Measurements from ENCODE around the gene OR51B6.
"Not testable (repeated sequence)": the region's sequence is repeated elsewhere in the genome, so short reads cannot be mapped to it uniquely, and the experiment has no call there.

OR51B6 gene

GRCh38 chr11:5336331-5336730 is 15.0 kb upstream of the OR51B6 start:
- no peak overlapping the region for H3K9ac ChIP-seq (ENCODE audit: low read depth in 1 of 2, low read length in 2 of 2)
- no peaks in the 10 kb centered on the region for H3K36me3 ChIP-seq (ENCODE audit: control insufficient read depth in 2 of 2, insufficient read depth in 2 of 2, low read length in 2 of 2)
- no peak overlapping the region for H3K27ac ChIP-seq (ENCODE audit: low read depth in 2 of 2, low read length in 2 of 2)
- H3K4me3 ChIP-seq (ENCODE audit: low read length in 2 of 2): no peak overlapping the region
- H3K9me3 ChIP-seq (ENCODE audit: control insufficient read depth in 2 of 2, low read length in 2 of 2): no peaks in the 10 kb centered on the region
- no peaks in the 10 kb centered on the region for H3K27me3 ChIP-seq (ENCODE audit: control insufficient read depth in 2 of 2, insufficient read depth in 2 of 2, low read length in 2 of 2)
- H3K4me1 ChIP-seq (ENCODE audit: control insufficient read depth in 2 of 2, insufficient read depth in 2 of 2, low read length in 2 of 2): no peaks in the 10 kb centered on the region

DNA sequence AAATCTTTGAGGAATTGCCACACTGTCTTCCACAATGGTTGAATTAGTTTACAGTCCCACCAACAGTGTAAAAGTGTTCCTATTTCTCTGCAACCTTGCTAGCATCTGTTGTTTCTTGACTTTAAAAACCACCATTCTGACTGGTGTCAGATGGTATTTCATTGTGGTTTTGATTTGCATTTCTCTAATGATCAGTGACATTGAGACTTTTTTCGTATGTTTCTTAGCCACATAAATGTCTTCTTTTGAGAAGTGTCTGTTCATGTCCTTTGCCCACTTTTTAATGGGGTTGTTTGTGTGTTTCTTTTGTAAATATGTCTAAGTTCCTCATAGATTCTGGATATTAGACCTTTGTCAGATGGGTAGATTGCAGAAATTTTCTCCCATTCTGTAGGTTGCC is 14.1 kb upstream of the OR51B6 start:
- not testable (repeated sequence) for H3K36me3 ChIP-seq (ENCODE audit: control insufficient read depth in 2 of 2, insufficient read depth in 2 of 2, low read length in 2 of 2); H3K27ac ChIP-seq (ENCODE audit: low read depth in 2 of 2, low read length in 2 of 2); H3K27me3 ChIP-seq (ENCODE audit: control insufficient read depth in 2 of 2, insufficient read depth in 2 of 2, low read length in 2 of 2); H3K4me3 ChIP-seq (ENCODE audit: low read length in 2 of 2); H3K4me1 ChIP-seq (ENCODE audit: control insufficient read depth in 2 of 2, insufficient read depth in 2 of 2, low read length in 2 of 2); H3K9me3 ChIP-seq (ENCODE audit: control insufficient read depth in 2 of 2, low read length in 2 of 2); H3K9ac ChIP-seq (ENCODE audit: low read depth in 1 of 2, low read length in 2 of 2)

DNA sequence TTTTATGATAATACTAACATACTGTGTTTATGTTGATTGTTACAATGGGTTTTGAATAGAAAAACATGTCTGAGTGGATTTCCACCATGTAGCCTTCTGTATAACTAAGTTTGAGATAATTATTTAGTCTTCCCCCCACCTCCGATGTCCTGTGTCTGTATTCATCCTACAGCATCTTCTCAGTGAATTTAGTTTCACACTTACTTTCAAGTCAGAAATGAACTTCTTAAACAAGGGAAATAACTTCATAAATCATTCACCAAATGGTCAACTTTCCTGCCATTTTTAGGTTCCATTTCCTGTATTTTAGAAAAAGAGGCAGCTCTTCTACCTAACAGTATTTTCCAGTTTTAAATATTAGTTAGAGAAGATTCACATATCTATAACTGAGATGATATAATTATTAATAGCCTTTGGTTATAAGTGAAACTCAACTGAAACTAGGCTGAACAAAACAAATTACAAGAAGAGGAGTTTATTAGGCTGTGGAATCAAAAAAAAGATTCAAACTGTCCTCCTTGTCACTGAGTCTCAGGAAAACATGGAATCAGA is 11.5 kb upstream of the OR51B6 start:
- Histone ChIP-seq H3K9me3 (ENCODE audit: control insufficient read depth in 2 of 2, low read length in 2 of 2) (no peaks in the 10 kb centered on the region), H3K27me3 (ENCODE audit: control insufficient read depth in 2 of 2, insufficient read depth in 2 of 2, low read length in 2 of 2) (no peaks in the 10 kb centered on the region), H3K27ac (ENCODE audit: low read depth in 2 of 2, low read length in 2 of 2) (no peak overlapping the region), H3K9ac (ENCODE audit: low read depth in 1 of 2, low read length in 2 of 2) (no peak overlapping the region), H3K4me1 (ENCODE audit: control insufficient read depth in 2 of 2, insufficient read depth in 2 of 2, low read length in 2 of 2) (no peaks in the 10 kb centered on the region), H3K4me3 (ENCODE audit: low read length in 2 of 2) (no peak overlapping the region), H3K36me3 (ENCODE audit: control insufficient read depth in 2 of 2, insufficient read depth in 2 of 2, low read length in 2 of 2) (no peaks in the 10 kb centered on the region)

DNA sequence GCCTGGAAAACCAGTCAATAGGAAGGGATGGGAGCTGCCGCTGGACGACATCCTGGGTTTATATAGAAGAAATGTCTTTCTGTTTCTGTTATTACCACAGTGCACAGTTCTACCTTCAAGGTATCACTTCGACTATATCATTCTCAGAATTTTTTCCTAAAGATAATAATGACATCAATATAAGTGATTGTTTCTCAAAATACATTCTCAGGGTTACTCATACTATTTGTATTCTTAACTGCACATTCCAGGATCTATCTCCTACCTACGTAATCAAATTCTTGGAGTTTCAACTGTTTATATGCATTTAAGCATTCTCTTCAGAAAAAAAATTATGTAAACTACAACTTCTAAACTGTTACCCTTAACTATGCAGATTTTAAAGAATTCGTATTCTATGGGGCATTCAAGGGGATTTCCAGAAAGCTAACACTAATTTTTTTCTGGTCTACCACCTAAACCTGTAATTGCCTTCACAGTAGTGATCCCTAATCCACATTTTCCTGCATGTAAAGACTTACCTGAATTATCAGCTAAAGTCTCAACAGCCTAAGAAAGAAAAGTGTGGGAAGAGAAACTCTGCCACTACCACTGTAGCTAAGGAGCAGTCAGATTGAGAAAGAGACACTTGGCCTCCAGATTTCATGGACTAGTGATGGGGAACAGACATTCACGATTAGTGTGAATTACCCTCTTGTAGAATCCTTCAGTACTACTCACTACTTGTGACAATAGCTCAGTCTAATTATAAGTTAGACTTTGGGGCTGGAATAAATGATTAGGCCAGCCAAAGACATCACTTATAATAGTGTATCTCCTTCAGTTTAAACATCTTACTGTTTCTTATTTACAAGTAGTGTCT is 7.6 kb upstream of the OR51B6 start, which contains the start of gene OR51B5:
TSS of gene OR51B5 (minus strand) at position 51 of the 862 bp plus-strand sequence. CDS start at position 51, 0 bp downstream.
- Histone ChIP-seq H3K27ac (ENCODE audit: low read depth in 2 of 2, low read length in 2 of 2) (no peak within 1 kb of the TSS), H3K4me1 (ENCODE audit: control insufficient read depth in 2 of 2, insufficient read depth in 2 of 2, low read length in 2 of 2) (no peaks in the 10 kb centered on the region), H3K27me3 (ENCODE audit: control insufficient read depth in 2 of 2, insufficient read depth in 2 of 2, low read length in 2 of 2) (no peaks in the 10 kb centered on the region), H3K36me3 (ENCODE audit: control insufficient read depth in 2 of 2, insufficient read depth in 2 of 2, low read length in 2 of 2) (no peaks in the 10 kb centered on the region), H3K9ac (ENCODE audit: low read depth in 1 of 2, low read length in 2 of 2) (no peak within 1 kb of the TSS), H3K9me3 (ENCODE audit: control insufficient read depth in 2 of 2, low read length in 2 of 2) (no peaks in the 10 kb centered on the region), H3K4me3 (ENCODE audit: low read length in 2 of 2) (no peak within 1 kb of the TSS)

GRCh38 chr11:5345831-5346230 is 5.5 kb upstream of the OR51B6 start:
- H3K27ac ChIP-seq (ENCODE audit: low read depth in 2 of 2, low read length in 2 of 2): no peak overlapping the region

GRCh38 chr11:5348551-5349194 is 2.6 kb upstream of the OR51B6 start:
- no peak overlapping the region for H3K9ac ChIP-seq (ENCODE audit: low read depth in 1 of 2, low read length in 2 of 2)
- H3K9me3 ChIP-seq (ENCODE audit: control insufficient read depth in 2 of 2, low read length in 2 of 2): no peaks in the 10 kb centered on the region
- no peaks in the 10 kb centered on the region for H3K27me3 ChIP-seq (ENCODE audit: control insufficient read depth in 2 of 2, insufficient read depth in 2 of 2, low read length in 2 of 2)
- no peaks in the 10 kb centered on the region for H3K4me1 ChIP-seq (ENCODE audit: control insufficient read depth in 2 of 2, insufficient read depth in 2 of 2, low read length in 2 of 2)
- H3K36me3 ChIP-seq (ENCODE audit: control insufficient read depth in 2 of 2, insufficient read depth in 2 of 2, low read length in 2 of 2): no peaks in the 10 kb centered on the region
- H3K4me3 ChIP-seq (ENCODE audit: low read length in 2 of 2): no peak overlapping the region
- no peak overlapping the region for H3K27ac ChIP-seq (ENCODE audit: low read depth in 2 of 2, low read length in 2 of 2)

More at GRCh38 chr11:5345831-5346230, 5.5 kb upstream of the OR51B6 start:
- H3K27me3 ChIP-seq (ENCODE audit: control insufficient read depth in 2 of 2, insufficient read depth in 2 of 2, low read length in 2 of 2): no peaks in the 10 kb centered on the region
- no peaks in the 10 kb centered on the region for H3K9me3 ChIP-seq (ENCODE audit: control insufficient read depth in 2 of 2, low read length in 2 of 2)
- no peaks in the 10 kb centered on the region for H3K36me3 ChIP-seq (ENCODE audit: control insufficient read depth in 2 of 2, insufficient read depth in 2 of 2, low read length in 2 of 2)
- H3K9ac ChIP-seq (ENCODE audit: low read depth in 1 of 2, low read length in 2 of 2): no peak overlapping the region
- no peak overlapping the region for H3K4me3 ChIP-seq (ENCODE audit: low read length in 2 of 2)
- no peaks in the 10 kb centered on the region for H3K4me1 ChIP-seq (ENCODE audit: control insufficient read depth in 2 of 2, insufficient read depth in 2 of 2, low read length in 2 of 2)

DNA sequence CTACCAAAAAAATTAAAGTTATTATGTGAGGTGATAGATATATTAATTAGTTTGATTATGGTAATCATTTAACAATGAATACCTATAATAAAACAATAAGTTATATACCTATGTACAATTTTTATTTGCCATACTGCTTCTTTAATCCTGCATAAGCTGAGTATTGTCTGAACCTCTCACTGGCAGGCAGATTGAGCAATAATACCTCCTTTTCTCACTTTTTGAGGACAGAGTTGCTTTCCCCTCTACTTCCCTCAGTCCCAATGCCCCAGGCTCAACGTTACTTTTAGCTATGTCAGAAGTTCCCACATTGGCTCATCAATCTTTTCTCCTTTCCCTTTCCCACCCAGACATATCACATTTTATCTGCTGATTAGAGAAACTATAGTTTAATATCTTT is 1.8 kb upstream of the OR51B6 start:
- Histone ChIP-seq H3K9me3 (ENCODE audit: control insufficient read depth in 2 of 2, low read length in 2 of 2) (no peaks in the 10 kb centered on the region), H3K9ac (ENCODE audit: low read depth in 1 of 2, low read length in 2 of 2) (no peak overlapping the region), H3K4me1 (ENCODE audit: control insufficient read depth in 2 of 2, insufficient read depth in 2 of 2, low read length in 2 of 2) (no peaks in the 10 kb centered on the region), H3K27me3 (ENCODE audit: control insufficient read depth in 2 of 2, insufficient read depth in 2 of 2, low read length in 2 of 2) (no peaks in the 10 kb centered on the region), H3K36me3 (ENCODE audit: control insufficient read depth in 2 of 2, insufficient read depth in 2 of 2, low read length in 2 of 2) (no peaks in the 10 kb centered on the region), H3K4me3 (ENCODE audit: low read length in 2 of 2) (no peak overlapping the region), H3K27ac (ENCODE audit: low read depth in 2 of 2, low read length in 2 of 2) (no peak overlapping the region)

DNA sequence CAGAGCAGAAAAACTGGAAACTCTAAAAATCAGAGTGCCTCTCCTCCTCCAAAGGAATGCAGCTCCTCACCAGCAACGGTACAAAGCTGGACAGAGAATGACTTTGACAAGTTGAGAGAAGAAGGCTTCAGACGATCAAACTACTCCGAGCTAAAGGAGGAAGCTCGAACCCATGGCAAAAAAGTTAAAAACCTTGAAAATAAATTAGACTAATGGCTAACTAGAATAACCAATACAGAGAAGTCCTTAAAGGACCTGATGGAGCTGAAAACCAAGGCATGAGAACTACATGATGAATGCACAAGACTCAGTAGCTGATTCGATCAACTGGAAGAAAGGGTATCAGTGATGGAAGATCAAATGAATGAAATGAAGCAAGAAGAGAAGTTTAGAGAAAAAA is 4.7 kb downstream of the OR51B6 start:
- H3K9ac ChIP-seq (ENCODE audit: low read depth in 1 of 2, low read length in 2 of 2); H3K9me3 ChIP-seq (ENCODE audit: control insufficient read depth in 2 of 2, low read length in 2 of 2); H3K27me3 ChIP-seq (ENCODE audit: control insufficient read depth in 2 of 2, insufficient read depth in 2 of 2, low read length in 2 of 2); H3K36me3 ChIP-seq (ENCODE audit: control insufficient read depth in 2 of 2, insufficient read depth in 2 of 2, low read length in 2 of 2); H3K4me3 ChIP-seq (ENCODE audit: low read length in 2 of 2); H3K27ac ChIP-seq (ENCODE audit: low read depth in 2 of 2, low read length in 2 of 2); H3K4me1 ChIP-seq (ENCODE audit: control insufficient read depth in 2 of 2, insufficient read depth in 2 of 2, low read length in 2 of 2): not testable (repeated sequence)

DNA sequence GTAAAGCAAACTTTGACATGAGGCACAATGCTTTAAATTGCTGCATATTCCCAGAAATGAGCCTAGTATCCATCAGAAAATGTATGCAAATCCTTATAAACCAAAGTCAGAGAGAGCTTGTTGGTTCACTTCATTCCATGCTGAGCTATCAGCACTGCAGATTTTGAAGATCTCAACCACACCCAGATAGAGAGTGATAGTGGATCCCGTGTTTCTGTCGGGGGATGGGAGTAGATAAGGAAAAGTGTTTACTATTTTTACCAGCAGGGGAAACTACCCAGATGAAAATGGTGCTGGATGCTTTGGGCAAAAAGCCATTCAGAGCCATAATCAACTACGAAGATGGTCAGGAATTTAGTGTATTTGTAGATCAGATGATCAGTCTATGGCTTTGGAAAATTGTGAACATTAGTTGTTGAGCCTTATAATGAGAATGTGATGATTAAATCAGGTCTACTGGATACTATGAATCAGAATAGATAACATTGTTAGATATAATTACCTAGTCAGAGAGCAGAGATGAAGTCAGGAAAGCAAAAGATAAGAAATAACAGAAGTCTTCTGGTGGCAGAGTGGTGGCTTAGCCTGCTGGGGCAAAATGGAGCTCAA is 10.8 kb downstream of the OR51B6 start:
- Histone ChIP-seq H3K4me3 (ENCODE audit: low read length in 2 of 2) (no peak overlapping the region), H3K27me3 (ENCODE audit: control insufficient read depth in 2 of 2, insufficient read depth in 2 of 2, low read length in 2 of 2) (no peaks in the 10 kb centered on the region), H3K27ac (ENCODE audit: low read depth in 2 of 2, low read length in 2 of 2) (no peak overlapping the region), H3K36me3 (ENCODE audit: control insufficient read depth in 2 of 2, insufficient read depth in 2 of 2, low read length in 2 of 2) (no peaks in the 10 kb centered on the region), H3K9ac (ENCODE audit: low read depth in 1 of 2, low read length in 2 of 2) (no peak overlapping the region), H3K9me3 (ENCODE audit: control insufficient read depth in 2 of 2, low read length in 2 of 2) (no peaks in the 10 kb centered on the region), H3K4me1 (ENCODE audit: control insufficient read depth in 2 of 2, insufficient read depth in 2 of 2, low read length in 2 of 2) (no peaks in the 10 kb centered on the region)

- no peaks in the 10 kb centered on the region for H3K36me3 ChIP-seq (ENCODE audit: control insufficient read depth in 2 of 2, insufficient read depth in 2 of 2, low read length in 2 of 2)
- H3K4me1 ChIP-seq (ENCODE audit: control insufficient read depth in 2 of 2, insufficient read depth in 2 of 2, low read length in 2 of 2): no peaks in the 10 kb centered on the region
- H3K4me3 ChIP-seq (ENCODE audit: low read length in 2 of 2): no peak overlapping the region
- no peak overlapping the region for H3K9ac ChIP-seq (ENCODE audit: low read depth in 1 of 2, low read length in 2 of 2)
- H3K27ac ChIP-seq (ENCODE audit: low read depth in 2 of 2, low read length in 2 of 2): no peak overlapping the region
- no peaks in the 10 kb centered on the region for H3K27me3 ChIP-seq (ENCODE audit: control insufficient read depth in 2 of 2, insufficient read depth in 2 of 2, low read length in 2 of 2)
- H3K9me3 ChIP-seq (ENCODE audit: control insufficient read depth in 2 of 2, low read length in 2 of 2): no peaks in the 10 kb centered on the region
Measured at GRCh38 chr11:5363679-5364078, 12.4 kb downstream of the OR51B6 start.

Data from mucosa of rectum (tissue), 2 donors.